Lung (tissue), 12 donors: Measurements from ENCODE around the gene POT1. TPM values are rescaled to one million over a fixed set of nuclear protein-coding genes. Genes with fewer than 3 reads are reported as not detected.

Experiments
- ATAC-seq: fragments of 200-7000 bp; cut with Tn5 transposase; one replicate; pipeline ENCODE4 v1.9.1; 2020; ENCODE audit warnings: moderate number of reproducible peaks; ENCODE audit not compliant: insufficient read depth, low FRiP score
- DNase-seq, 3 donors: peaks; one replicate each; pipeline ENCODE4 v3.0.0-alpha.2; 2013 to 2017
- H3K27ac ChIP-seq, 2 donors: one replicate each; pipeline ENCODE4 v1.5.1; 2013; ENCODE audit warnings: mild to moderate bottlenecking in 2 of 2, moderate library complexity in 2 of 2, control low read depth in 1 of 2, inconsistent platforms in 1 of 2, low read depth in 1 of 2, low read length in 1 of 2
- H3K27me3 ChIP-seq, 3 donors: one replicate each; pipeline ENCODE4 v1.5.1; 2013; ENCODE audit warnings: low read length in 2 of 3; ENCODE audit not compliant: control insufficient read depth in 3 of 3, insufficient read depth in 3 of 3
- H3K36me3 ChIP-seq, 4 donors: one replicate each; pipeline ENCODE4 v1.5.1; 2013; ENCODE audit warnings: low read length in 4 of 4, mild to moderate bottlenecking in 1 of 4, moderate library complexity in 1 of 4; ENCODE audit not compliant: control insufficient read depth in 4 of 4, insufficient read depth in 4 of 4
- H3K4me1 ChIP-seq, 5 donors: one replicate each; pipeline ENCODE4 v1.5.1; 2013; ENCODE audit warnings: low read length in 5 of 5, mild to moderate bottlenecking in 2 of 5, moderate library complexity in 1 of 5; ENCODE audit not compliant: control insufficient read depth in 5 of 5, insufficient read depth in 5 of 5
- H3K4me3 ChIP-seq: one replicate; pipeline ENCODE4 v1.5.1; 2013; ENCODE audit warnings: mild to moderate bottlenecking, control low read depth, moderate library complexity
- H3K9ac ChIP-seq, 2 donors: one replicate each; pipeline ENCODE4 v1.5.1; 2013; ENCODE audit warnings: low read length in 2 of 2, control low read depth in 1 of 2; ENCODE audit not compliant: insufficient read depth in 1 of 2
- H3K9me3 ChIP-seq, 4 donors: one replicate each; pipeline ENCODE4 v1.5.1; 2013; ENCODE audit warnings: low read length in 3 of 4, mild to moderate bottlenecking in 1 of 4, moderate library complexity in 1 of 4; ENCODE audit not compliant: control insufficient read depth in 4 of 4, insufficient read depth in 3 of 4
- WGBS, 2 donors: extraction: QIAGEN DNeasy Blood & Tissue Kit; methylation state at CpG; one replicate each; pipeline ENCODE4 v1.1.7; 2013; 5-methylcytosine and 5-hydroxymethylcytosine counted together
- polyA plus RNA-seq, 2 donors: library from polyadenylated mRNA; stranded (reverse); fragments of 200-250 nt; gene quantifications; one replicate each; pipeline ENCODE4 v1.2.1, GENCODE V29; 2013
- total RNA-seq, 2 donors: library from RNA; depleted of rRNA in 1 of 2; stranded (reverse); fragments of >200 nt in 1 of 2; gene quantifications; one replicate each; pipeline ENCODE4 v1.2.1, GENCODE V29; 2014 to 2021
- TF ChIP-seq, protein P1 (sequence below): IDR thresholded peaks from 2 replicates; pipeline ENCODE4 v1.5.1; 2012; ENCODE audit warnings: mild to moderate bottlenecking; ENCODE audit errors: control extremely low read depth, extremely low read depth
- donor health status: control.
- donor health status: control.
- donor health status: Bipolar disorder and iron deficiency.
- donor health status: healthy.
- donor health status: DM: yes; HTN: yes; CAD: no.

The POT1 gene
- total and polyA plus RNA-seq, 4 donors, result 6.9 to 93.7 (median 12.2) TPM

DNA sequence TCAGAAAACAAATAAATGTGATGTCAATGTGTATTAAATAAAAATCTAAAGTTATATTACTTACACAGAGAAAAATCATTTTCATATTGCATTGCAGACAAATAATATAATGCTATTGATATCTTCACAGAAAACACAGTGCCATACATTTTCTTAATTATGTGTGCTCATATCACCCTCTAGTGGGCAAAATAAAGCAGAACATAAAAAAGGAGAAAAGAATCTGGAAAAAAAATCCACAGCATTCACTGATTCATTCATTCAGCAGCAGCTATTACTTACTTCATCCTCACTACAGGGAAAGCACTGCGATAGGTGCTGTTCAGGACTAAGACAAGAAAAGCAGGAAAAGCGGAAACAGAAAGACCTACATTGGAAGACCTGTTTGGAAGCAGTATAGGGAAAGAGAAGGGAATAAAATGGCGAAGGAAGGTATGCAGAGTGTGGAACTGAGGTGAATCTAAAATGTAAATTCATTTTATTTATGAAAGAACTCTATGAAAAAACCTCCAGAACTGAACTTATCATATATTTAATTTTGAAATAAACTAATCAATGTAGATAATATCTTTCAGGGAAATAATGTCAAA lies 73.2 kb downstream of the POT1 start:
- H3K9me3 ChIP-seq, result no peaks in the 10 kb centered on the region
- no peaks in the 10 kb centered on the region for H3K4me1 ChIP-seq
- peaks cover 0 to 9% (median 5%) of the 10 kb centered on the region in 4 donors for H3K36me3 ChIP-seq
- ATAC-seq, result no peak
- H3K27ac ChIP-seq, result no peak overlapping the region
- no peaks in the 10 kb centered on the region for H3K27me3 ChIP-seq
- WGBS, 2 donors, result 91 to 93% methylated on average over 3 of the region's 3 CpGs
- peak in 2 of 3 donors; percentile 50 to 63 for DNase-seq
- no peak overlapping the region for H3K9ac ChIP-seq
- no peak overlapping the region for H3K4me3 ChIP-seq
- TF ChIP-seq, protein P1, sequence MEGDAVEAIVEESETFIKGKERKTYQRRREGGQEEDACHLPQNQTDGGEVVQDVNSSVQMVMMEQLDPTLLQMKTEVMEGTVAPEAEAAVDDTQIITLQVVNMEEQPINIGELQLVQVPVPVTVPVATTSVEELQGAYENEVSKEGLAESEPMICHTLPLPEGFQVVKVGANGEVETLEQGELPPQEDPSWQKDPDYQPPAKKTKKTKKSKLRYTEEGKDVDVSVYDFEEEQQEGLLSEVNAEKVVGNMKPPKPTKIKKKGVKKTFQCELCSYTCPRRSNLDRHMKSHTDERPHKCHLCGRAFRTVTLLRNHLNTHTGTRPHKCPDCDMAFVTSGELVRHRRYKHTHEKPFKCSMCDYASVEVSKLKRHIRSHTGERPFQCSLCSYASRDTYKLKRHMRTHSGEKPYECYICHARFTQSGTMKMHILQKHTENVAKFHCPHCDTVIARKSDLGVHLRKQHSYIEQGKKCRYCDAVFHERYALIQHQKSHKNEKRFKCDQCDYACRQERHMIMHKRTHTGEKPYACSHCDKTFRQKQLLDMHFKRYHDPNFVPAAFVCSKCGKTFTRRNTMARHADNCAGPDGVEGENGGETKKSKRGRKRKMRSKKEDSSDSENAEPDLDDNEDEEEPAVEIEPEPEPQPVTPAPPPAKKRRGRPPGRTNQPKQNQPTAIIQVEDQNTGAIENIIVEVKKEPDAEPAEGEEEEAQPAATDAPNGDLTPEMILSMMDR, result no peak

DNA sequence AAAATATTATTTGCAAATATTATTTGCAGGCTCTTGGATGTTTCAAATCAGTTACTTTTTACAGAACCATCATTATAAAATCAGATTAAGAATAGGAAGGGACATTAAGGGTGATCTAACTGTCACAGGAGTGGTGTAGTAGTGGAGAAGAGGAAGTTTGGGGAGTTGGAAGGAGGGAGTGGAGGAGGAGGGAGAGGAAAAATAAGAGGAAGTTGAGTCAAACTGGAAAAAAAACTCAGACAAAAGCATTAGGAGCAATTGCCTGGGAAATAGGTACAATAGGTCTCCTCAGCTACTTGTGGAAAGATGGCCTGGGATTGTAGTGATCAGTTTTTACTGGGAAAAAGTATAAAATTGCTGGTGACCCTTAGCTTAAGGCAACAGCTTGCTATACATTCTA lies 86.3 kb downstream of the POT1 start:
- no peaks in the 10 kb centered on the region for H3K27me3 ChIP-seq
- no peak for ATAC-seq
- DNase-seq, result no peak
- no peaks in the 10 kb centered on the region for H3K9me3 ChIP-seq
- H3K36me3 ChIP-seq, result peaks cover 0 to 6% (median 2%) of the 10 kb centered on the region in 4 donors
- H3K27ac ChIP-seq, result no peak overlapping the region
- TF ChIP-seq, protein P1, result no peak
- H3K9ac ChIP-seq, result peak overlapping the region in 1 of 2 donors; percentile 25
- no peak overlapping the region for H3K4me3 ChIP-seq
- peaks cover 0 to 7% (median 0%) of the 10 kb centered on the region in 5 donors for H3K4me1 ChIP-seq

DNA sequence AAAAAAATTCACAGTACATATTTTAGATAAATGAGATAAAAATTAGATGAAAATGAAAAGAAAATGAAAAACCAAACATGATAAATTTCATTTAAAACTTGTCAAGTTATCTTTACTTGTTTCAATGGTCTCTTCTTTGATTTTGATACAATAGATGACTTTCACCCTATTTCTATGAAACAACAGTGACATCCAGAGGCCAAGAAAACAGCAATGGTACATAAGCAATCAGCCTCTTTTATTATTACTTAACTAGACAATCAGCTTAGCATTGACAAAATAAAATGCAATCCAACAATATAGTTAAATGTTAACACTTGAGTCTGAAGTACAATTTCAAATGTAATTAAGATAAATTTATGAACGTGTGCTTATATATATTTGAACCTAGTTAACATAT lies 89.2 kb downstream of the POT1 start:
- WGBS, 2 donors, result 79 to 92% methylated on average over 1 of the region's 1 CpG
- TF ChIP-seq, protein P1, result no peak

DNA sequence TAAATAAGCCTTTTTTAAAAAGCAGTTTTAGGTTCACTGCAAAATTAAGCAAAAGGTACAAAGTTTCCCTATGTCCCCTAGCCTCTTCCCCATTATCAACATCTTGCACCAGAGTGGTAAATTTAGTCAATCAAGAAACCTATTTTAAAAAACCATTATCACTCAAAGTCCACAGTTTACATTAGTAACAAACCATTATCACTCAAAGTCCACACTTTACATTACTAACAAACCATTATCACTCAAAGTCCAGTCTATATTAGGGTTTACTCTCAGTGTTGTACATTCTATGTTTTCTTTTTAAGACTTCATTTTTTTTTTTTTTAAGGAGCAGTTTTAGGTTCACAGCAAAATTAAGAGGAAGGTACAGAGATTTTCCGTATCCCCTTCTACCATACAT lies 89.9 kb downstream of the POT1 start:
- ATAC-seq (no peak), DNase-seq (no peak)
- Histone ChIP-seq H3K27me3 (no peaks in the 10 kb centered on the region), H3K36me3 (peaks cover 0 to 4% (median 0%) of the 10 kb centered on the region in 4 donors), H3K4me1 (peaks cover 0 to 7% (median 0%) of the 10 kb centered on the region in 5 donors), H3K9me3 (no peaks in the 10 kb centered on the region), H3K4me3 (no peak overlapping the region), H3K9ac (no peak overlapping the region), H3K27ac (no peak overlapping the region)
- TF ChIP-seq, protein P1, result no peak
- 92% methylated on average over 1 of the region's 1 CpG for WGBS, 2 donors

More for the DNA sequence above, 89.2 kb downstream of the POT1 start:
- H3K4me3 ChIP-seq, result no peak overlapping the region
- ATAC-seq, result no peak
- no peak overlapping the region for H3K27ac ChIP-seq
- H3K4me1 ChIP-seq, result peaks cover 0 to 7% (median 0%) of the 10 kb centered on the region in 5 donors
- H3K27me3 ChIP-seq, result no peaks in the 10 kb centered on the region
- peak in 2 of 3 donors; percentile 42 to 64 for DNase-seq
- H3K9ac ChIP-seq, result no peak overlapping the region
- no peaks in the 10 kb centered on the region for H3K9me3 ChIP-seq
- no peaks in the 10 kb centered on the region for H3K36me3 ChIP-seq
